Fibroblast of skin of scalp (primary cell): ENCODE measurements around the gene GALNT12. TPM values are rescaled to one million over a fixed set of nuclear protein-coding genes. Genes with fewer than 3 reads are reported as not detected.

Experiments used
- DNase-seq: peaks from one replicate; pipeline ENCODE4 v3.0.0-alpha.2; 2013
- polyA plus RNA-seq, 2 experiments: library from polyadenylated mRNA; unstranded; fragments of 120-200 nt; gene quantifications; one replicate each; pipeline ENCODE4 v1.2.1, GENCODE V29; 2013; ENCODE audit not compliant: insufficient read length in 2 of 2

Gene GALNT12
- polyA plus RNA-seq (2013, experiment 1 of 2; ENCODE audit: insufficient read length), result 0.42 TPM
- polyA plus RNA-seq (2013, experiment 2 of 2; ENCODE audit: insufficient read length), result 0.80 TPM

- DNase-seq, result no peak
These were observed at the start of gene GALNT12 for GRCh38 chr9:98807070-98807813. TSS of gene GALNT12 (plus strand) at chr9:98807670. CDS start at chr9:98807699, 29 bp downstream.

- no peak for DNase-seq
These were observed 47.2 kb upstream of the GALNT12 start for GRCh38 chr9:98760231-98760630.

- DNase-seq, result peak; percentile 66
These were observed 43.3 kb upstream of the GALNT12 start for GRCh38 chr9:98763986-98764745.

- DNase-seq, result no peak
These were observed 42.2 kb upstream of the GALNT12 start for GRCh38 chr9:98765256-98765655.

GRCh38 chr9:98766586-98766985 lies 40.9 kb upstream of the GALNT12 start:
- no peak for DNase-seq

- DNase-seq, result no peak
These were observed 40.3 kb upstream of the GALNT12 start for GRCh38 chr9:98767196-98767595.

GRCh38 chr9:98767915-98768314 lies 39.6 kb upstream of the GALNT12 start:
- no peak for DNase-seq

GRCh38 chr9:98768344-98768743 lies 39.1 kb upstream of the GALNT12 start:
- no peak for DNase-seq

GRCh38 chr9:98770717-98771116 lies 36.8 kb upstream of the GALNT12 start:
- no peak for DNase-seq

GRCh38 chr9:98771209-98771874 lies 36.1 kb upstream of the GALNT12 start:
- DNase-seq, result no peak

GRCh38 chr9:98772364-98773155 lies 34.9 kb upstream of the GALNT12 start:
- DNase-seq, result no peak

GRCh38 chr9:98773721-98774120 lies 33.7 kb upstream of the GALNT12 start:
- DNase-seq, result no peak

- peak; percentile 19 for DNase-seq
These were observed 32.7 kb upstream of the GALNT12 start for GRCh38 chr9:98774746-98775145.

GRCh38 chr9:98775831-98776441 lies 31.5 kb upstream of the GALNT12 start:
- peak; percentile 68 for DNase-seq

- DNase-seq, result no peak
These were observed 29.9 kb upstream of the GALNT12 start for GRCh38 chr9:98777618-98778017.

GRCh38 chr9:98778251-98778650 lies 29.2 kb upstream of the GALNT12 start:
- no peak for DNase-seq

GRCh38 chr9:98778711-98779530 lies 28.5 kb upstream of the GALNT12 start:
- no peak for DNase-seq

- no peak for DNase-seq
These were observed 27.3 kb upstream of the GALNT12 start for GRCh38 chr9:98780059-98780749.

GRCh38 chr9:98781588-98782383 lies 25.7 kb upstream of the GALNT12 start:
- no peak for DNase-seq
